GM12872 (cell line): ENCODE results near the gene C12orf57.

Experiments used
- TF ChIP-seq, protein P1 (sequence below): IDR thresholded peaks from 3 replicates; pipeline ENCODE4 v1.5.1; 2011; ENCODE audit warnings: low read depth, mild to moderate bottlenecking, low read length, moderate library complexity; ENCODE audit not compliant: insufficient read depth

The C12orf57 gene

DNA sequence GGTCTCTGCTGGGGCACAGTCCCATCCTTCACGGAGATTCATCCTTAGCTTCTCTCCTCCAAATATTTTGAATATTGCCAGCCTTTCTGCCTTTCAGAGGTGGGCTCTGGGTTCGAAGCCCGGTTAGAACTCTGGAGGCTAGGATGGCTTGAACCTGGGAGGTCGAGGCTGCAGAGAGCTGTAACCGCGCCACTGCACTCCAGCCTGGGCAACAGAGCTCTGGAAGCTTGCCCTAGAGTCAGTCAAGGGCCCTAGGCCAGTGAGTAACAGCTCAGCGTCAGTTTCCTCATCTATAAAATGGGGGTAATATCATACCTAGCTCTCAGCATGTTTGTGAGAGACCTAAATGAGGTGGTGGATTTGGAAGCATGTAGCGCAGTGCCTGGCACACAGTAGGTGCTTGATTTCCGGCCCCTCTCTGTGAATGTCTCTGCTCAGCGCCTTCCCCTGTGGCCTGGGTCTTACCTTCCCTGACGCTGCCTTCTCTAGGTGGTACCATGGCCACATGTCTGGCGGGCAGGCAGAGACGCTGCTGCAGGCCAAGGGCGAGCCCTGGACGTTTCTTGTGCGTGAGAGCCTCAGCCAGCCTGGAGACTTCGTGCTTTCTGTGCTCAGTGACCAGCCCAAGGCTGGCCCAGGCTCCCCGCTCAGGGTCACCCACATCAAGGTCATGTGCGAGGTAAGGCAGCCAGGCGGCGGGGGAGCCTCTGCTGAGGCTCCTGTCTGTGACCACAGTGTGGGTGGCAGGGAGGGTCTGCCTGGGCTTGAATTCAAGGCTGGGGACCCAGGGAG is 10.7 kb downstream of the C12orf57 start:
- TF ChIP-seq, protein P1, sequence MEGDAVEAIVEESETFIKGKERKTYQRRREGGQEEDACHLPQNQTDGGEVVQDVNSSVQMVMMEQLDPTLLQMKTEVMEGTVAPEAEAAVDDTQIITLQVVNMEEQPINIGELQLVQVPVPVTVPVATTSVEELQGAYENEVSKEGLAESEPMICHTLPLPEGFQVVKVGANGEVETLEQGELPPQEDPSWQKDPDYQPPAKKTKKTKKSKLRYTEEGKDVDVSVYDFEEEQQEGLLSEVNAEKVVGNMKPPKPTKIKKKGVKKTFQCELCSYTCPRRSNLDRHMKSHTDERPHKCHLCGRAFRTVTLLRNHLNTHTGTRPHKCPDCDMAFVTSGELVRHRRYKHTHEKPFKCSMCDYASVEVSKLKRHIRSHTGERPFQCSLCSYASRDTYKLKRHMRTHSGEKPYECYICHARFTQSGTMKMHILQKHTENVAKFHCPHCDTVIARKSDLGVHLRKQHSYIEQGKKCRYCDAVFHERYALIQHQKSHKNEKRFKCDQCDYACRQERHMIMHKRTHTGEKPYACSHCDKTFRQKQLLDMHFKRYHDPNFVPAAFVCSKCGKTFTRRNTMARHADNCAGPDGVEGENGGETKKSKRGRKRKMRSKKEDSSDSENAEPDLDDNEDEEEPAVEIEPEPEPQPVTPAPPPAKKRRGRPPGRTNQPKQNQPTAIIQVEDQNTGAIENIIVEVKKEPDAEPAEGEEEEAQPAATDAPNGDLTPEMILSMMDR: no peak

DNA sequence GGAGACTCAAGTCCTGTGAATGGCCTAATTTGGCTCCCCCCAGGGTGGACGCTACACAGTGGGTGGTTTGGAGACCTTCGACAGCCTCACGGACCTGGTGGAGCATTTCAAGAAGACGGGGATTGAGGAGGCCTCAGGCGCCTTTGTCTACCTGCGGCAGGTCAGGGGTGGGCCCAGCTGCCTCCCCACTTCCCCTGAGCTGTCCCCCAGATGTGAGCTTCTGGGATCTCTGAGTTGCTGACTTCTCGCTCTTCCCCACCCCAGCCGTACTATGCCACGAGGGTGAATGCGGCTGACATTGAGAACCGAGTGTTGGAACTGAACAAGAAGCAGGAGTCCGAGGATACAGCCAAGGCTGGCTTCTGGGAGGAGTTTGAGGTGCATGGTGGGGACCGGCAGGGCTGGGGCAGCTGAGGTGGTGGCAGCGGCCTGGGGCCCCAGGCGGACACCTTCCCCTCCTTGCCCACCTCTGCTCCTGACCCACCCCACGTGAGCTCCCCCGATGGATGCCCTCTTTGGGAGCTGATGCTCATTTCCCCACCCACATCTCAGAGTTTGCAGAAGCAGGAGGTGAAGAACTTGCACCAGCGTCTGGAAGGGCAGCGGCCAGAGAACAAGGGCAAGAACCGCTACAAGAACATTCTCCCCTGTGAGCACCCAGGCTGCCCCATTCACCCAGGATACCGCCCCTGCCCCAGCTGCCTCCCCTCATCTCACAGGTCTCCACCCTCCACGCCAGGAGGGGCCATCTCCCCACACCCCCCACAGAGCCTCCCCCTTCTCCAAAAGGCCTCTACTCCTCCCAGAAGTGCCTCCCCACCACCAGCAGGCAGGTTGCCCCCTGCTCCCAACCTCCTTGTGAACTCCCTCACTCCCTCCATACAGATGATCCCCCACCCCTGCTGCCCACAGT is 11.5 kb downstream of the C12orf57 start:
- TF ChIP-seq, protein P1: no peak

DNA sequence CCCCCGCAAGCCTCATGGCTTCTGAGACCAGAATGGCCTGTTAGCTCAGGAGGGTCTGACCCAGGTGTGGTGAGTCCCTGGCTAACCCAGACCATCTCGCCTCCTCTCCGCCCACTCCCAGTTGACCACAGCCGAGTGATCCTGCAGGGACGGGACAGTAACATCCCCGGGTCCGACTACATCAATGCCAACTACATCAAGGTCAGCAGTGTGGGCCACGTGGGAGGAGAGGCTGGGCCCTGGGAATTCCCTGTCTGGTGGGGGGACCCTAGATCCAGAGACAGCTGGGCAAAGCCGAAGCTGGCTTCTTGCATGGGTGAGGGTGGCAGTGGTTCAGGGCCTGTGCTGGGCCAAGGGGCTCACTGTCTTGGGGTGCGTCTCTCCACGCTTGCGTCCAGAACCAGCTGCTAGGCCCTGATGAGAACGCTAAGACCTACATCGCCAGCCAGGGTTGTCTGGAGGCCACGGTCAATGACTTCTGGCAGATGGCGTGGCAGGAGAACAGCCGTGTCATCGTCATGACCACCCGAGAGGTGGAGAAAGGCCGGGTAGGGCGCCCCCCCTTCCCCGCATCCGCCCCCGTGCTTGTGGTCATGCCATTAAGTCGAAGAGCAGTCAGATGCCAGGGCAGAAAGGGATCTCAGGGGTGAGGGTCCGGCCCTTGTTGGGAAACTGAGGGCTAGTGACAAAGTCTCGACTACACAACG is 12.4 kb downstream of the C12orf57 start:
- TF ChIP-seq, protein P1: no peak

DNA sequence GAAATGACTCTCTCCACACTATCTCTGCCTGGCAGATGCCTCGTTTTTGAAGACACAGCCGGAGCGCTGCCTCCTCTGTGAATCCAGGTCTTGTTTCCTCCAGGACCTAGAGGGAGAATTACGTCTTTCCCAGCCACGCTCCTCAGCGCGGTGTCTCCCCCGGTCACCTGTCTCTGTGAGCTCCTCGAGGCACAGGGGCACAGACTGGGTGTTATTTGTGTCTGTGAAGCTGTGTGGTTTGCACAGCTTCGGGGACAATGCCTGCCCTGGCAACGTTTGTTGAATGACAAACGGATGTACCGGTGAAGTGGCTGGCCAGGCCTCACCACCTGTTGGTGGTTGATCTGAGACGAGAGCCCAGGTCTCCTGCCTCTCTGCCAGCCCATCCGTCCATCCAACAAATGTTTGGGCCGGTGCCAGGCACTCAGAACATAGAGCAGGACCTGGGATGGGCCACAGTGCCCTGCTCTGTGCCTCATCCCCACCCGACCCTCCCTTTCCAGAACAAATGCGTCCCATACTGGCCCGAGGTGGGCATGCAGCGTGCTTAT is 13.4 kb downstream of the C12orf57 start:
- TF ChIP-seq, protein P1: no peak

DNA sequence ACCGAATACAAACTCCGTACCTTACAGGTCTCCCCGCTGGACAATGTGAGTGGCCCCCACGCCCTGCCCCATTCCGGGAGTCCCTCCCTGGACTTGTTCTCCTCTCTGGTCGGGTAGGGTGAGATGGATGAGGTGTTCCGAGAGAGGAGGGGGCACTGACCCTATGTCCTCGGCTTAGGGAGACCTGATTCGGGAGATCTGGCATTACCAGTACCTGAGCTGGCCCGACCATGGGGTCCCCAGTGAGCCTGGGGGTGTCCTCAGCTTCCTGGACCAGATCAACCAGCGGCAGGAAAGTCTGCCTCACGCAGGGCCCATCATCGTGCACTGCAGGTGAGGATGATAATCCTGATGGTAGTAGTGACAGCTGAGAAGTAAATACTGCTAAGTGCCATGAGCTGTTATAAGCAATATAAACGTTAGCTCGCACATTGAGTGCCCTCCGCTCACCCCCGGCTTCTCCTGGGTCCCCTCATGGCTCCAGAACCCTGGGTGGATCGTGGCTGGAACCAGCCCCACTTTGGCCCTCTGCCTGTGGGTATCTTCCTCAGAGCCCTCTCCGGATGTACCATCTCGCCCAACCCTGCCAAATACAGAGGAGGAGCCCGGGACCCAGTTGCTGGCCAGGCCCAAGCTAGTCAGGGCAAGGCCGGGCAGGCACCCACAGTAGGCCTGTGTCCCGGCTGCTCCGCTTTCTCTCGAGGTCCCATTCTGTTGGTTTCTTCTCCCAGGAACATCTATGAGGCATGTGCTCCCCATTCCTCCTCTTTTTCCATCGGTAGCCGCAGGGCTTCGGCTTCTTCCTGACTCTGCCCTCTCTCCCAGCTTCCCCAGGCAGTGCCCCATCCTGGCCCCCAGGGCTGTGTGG is 14.2 kb downstream of the C12orf57 start:
- TF ChIP-seq, protein P1: no peak

DNA sequence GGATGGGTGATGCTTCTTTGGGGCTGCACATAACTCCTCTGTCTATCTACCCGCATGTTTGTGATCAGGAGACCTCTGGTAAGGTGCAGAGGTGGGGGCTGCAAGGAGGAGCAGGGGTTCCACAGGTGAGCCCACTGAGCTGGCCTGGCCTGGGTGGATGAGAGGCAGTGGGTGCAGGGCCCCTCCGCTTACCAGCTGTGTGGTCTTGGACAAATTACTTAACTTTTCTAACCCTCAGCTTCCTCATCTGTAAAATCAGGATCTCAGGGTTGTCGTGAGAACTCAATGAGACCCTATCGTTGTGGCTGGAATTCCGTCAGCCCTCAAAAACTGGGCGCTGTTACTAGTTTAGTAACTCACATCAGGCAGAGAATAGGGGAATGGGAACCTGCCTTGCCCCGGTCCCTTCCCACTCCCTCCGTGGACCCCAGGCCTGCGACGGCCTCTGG is 14.8 kb downstream of the C12orf57 start:
- TF ChIP-seq, protein P1: no peak
